HL-60 (cell line): ENCODE results near the gene CERS2.

ENCODE experiments used
- DNase-seq, 2 experiments: peaks; one replicate each; pipeline ENCODE4 v3.0.0-alpha.2; 2010 to 2020; ENCODE audit warnings: low read depth in 1 of 2, low spot score in 1 of 2
- H3K27ac ChIP-seq: fragments of 250-450 bp; sonication (Bioruptor Pico); replicated peaks from 2 replicates; pipeline ENCODE4 v1.5.1; 2020; ENCODE audit warnings: mild to moderate bottlenecking, moderate library complexity
- H3K27me3 ChIP-seq: fragments of 250-450 bp; sonication (Bioruptor Pico); 2 replicates; pipeline ENCODE4 v1.5.1; 2021; ENCODE audit warnings: mild to moderate bottlenecking, moderate library complexity; ENCODE audit not compliant: insufficient read depth, poor library complexity, severe bottlenecking
- H3K4me3 ChIP-seq: replicated peaks from 2 replicates; pipeline ENCODE4 v1.5.1; 2011; ENCODE audit warnings: mild to moderate bottlenecking, control low read depth, low read length; ENCODE audit not compliant: insufficient read depth
- GABPA ChIP-seq: IDR thresholded peaks from 2 replicates; pipeline ENCODE4 v1.6.1; 2012; ENCODE audit warnings: low read depth
- POLR2AphosphoS5 ChIP-seq: IDR thresholded peaks from 2 replicates; pipeline ENCODE4 v1.6.1; 2012; ENCODE audit warnings: low read depth
- SPI1 ChIP-seq: IDR thresholded peaks from 2 replicates; pipeline ENCODE4 v1.6.1; 2012; ENCODE audit warnings: low read depth, mild to moderate bottlenecking, borderline replicate concordance
- long read RNA-seq: library from polyadenylated mRNA; unstranded; transcript quantifications from one replicate; pipeline ENCODE4 v2.0.0, GENCODE V29; 2020
- TF ChIP-seq, protein P1 (sequence below): IDR thresholded peaks from one replicate; pipeline ENCODE4 v1.5.1; 2011; ENCODE audit warnings: low read length, control low read depth, inconsistent platforms; ENCODE audit not compliant: insufficient read depth
- TF ChIP-seq, protein P2 (sequence below): IDR thresholded peaks from 2 replicates; pipeline ENCODE4 v1.6.1; 2012; ENCODE audit warnings: low read depth; ENCODE audit not compliant: insufficient replicate concordance

CERS2 gene, protein sequence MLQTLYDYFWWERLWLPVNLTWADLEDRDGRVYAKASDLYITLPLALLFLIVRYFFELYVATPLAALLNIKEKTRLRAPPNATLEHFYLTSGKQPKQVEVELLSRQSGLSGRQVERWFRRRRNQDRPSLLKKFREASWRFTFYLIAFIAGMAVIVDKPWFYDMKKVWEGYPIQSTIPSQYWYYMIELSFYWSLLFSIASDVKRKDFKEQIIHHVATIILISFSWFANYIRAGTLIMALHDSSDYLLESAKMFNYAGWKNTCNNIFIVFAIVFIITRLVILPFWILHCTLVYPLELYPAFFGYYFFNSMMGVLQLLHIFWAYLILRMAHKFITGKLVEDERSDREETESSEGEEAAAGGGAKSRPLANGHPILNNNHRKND
- long read RNA-seq, transcript CERS2-205 (11 exons, 2,505 nt), result major isoform, 241 of 298 reads
- long read RNA-seq, transcript CERS2-201 (11 exons, 2,544 nt), result minor isoform, 19 of 298 reads
- long read RNA-seq, partial matches to known transcripts, result 18 of 298 reads
- long read RNA-seq, other reads (novel, unspliced or antisense), result 20 of 298 reads

DNA sequence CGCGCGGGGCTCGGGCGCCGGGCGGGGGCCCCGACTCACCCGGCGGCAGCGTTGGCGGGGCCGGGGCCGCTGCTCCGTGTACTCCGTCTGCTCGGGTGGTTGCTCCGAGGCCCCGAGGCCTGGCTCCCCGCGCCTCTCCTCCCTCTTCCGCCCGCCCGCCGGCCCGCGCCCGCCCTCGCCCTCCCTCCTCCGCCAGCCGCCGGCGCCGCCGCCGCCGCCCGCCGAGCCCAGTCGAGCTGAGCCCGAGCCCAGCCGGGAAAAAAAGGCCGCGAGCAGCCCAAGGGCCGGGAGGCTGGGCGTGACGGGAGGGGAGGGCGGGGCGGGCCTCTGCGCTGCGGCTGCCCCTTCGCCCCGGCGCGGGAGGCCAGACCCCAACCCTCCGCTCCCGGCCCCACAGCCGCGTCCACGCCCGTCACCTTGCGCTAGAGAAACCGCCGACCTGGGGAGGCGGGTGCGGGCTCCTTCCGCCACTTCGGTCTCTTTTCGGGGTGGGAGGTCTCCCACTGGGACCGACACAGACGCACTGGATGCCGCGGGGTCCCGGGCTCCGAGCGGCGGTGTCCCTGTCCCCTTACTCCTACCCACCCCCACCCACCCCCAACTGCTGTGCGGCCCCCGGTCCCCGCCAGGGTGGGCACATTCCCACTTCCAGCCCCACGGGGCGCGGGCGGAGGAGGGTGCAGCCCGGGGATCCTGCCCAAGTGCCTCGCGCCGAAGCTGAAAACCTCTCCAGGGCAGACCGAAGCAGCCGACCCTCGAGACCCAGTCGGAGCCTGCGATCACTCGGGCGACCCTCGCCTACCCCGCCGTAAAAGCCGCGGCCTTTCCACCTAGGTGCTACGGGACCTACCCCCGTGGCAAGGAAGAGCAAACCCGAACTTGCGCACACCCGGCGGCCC lies at the start of gene CERS2:
TSS of gene CERS2 (minus strand) at position 256 of the 899 bp plus-strand sequence. CDS start 5,745 bp downstream, outside the sequence.
- Histone ChIP-seq H3K4me3 (peak within 1 kb of the TSS; percentile 89), H3K27me3 (no peaks in the 10 kb centered on the region), H3K27ac (peak within 1 kb of the TSS; percentile 93)
- DNase-seq, result peak; percentile 64 to 74
- TF ChIP-seq GABPA (no peak), POLR2AphosphoS5 (no peak; the same call in 1 of the 2 replicates), SPI1 (no peak)
- TF ChIP-seq, protein P1, sequence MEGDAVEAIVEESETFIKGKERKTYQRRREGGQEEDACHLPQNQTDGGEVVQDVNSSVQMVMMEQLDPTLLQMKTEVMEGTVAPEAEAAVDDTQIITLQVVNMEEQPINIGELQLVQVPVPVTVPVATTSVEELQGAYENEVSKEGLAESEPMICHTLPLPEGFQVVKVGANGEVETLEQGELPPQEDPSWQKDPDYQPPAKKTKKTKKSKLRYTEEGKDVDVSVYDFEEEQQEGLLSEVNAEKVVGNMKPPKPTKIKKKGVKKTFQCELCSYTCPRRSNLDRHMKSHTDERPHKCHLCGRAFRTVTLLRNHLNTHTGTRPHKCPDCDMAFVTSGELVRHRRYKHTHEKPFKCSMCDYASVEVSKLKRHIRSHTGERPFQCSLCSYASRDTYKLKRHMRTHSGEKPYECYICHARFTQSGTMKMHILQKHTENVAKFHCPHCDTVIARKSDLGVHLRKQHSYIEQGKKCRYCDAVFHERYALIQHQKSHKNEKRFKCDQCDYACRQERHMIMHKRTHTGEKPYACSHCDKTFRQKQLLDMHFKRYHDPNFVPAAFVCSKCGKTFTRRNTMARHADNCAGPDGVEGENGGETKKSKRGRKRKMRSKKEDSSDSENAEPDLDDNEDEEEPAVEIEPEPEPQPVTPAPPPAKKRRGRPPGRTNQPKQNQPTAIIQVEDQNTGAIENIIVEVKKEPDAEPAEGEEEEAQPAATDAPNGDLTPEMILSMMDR, result no peak
- TF ChIP-seq, protein P2, sequence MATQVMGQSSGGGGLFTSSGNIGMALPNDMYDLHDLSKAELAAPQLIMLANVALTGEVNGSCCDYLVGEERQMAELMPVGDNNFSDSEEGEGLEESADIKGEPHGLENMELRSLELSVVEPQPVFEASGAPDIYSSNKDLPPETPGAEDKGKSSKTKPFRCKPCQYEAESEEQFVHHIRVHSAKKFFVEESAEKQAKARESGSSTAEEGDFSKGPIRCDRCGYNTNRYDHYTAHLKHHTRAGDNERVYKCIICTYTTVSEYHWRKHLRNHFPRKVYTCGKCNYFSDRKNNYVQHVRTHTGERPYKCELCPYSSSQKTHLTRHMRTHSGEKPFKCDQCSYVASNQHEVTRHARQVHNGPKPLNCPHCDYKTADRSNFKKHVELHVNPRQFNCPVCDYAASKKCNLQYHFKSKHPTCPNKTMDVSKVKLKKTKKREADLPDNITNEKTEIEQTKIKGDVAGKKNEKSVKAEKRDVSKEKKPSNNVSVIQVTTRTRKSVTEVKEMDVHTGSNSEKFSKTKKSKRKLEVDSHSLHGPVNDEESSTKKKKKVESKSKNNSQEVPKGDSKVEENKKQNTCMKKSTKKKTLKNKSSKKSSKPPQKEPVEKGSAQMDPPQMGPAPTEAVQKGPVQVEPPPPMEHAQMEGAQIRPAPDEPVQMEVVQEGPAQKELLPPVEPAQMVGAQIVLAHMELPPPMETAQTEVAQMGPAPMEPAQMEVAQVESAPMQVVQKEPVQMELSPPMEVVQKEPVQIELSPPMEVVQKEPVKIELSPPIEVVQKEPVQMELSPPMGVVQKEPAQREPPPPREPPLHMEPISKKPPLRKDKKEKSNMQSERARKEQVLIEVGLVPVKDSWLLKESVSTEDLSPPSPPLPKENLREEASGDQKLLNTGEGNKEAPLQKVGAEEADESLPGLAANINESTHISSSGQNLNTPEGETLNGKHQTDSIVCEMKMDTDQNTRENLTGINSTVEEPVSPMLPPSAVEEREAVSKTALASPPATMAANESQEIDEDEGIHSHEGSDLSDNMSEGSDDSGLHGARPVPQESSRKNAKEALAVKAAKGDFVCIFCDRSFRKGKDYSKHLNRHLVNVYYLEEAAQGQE, result no peak

DNA sequence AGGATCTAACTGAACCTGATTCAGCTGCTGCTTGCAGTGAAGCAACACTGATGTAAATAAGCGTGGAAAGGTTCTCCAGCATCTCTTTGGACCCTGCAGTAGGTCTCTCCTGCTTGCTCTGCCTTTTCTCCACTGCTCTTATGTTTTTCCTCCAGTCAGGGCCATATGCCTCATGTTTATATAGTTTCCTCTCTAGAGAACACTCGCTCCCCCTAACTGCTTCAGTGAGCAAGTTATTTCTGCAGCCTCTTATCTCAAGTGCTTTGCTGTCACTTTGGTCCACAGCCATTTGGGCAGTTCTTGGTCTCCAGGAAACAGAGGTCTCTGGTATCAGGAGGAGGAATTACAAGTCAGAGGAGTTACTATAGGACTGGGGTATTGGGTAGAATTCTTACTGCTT lies 38.9 kb upstream of the CERS2 start:
- no peak overlapping the region for H3K4me3 ChIP-seq
- H3K27me3 ChIP-seq, result no peaks in the 10 kb centered on the region
- TF ChIP-seq, protein P2, result no peak
- TF ChIP-seq GABPA, result no peak
- TF ChIP-seq POLR2AphosphoS5, result no peak
- TF ChIP-seq, protein P1, result no peak
- no peak for DNase-seq
- no peak overlapping the region for H3K27ac ChIP-seq

DNA sequence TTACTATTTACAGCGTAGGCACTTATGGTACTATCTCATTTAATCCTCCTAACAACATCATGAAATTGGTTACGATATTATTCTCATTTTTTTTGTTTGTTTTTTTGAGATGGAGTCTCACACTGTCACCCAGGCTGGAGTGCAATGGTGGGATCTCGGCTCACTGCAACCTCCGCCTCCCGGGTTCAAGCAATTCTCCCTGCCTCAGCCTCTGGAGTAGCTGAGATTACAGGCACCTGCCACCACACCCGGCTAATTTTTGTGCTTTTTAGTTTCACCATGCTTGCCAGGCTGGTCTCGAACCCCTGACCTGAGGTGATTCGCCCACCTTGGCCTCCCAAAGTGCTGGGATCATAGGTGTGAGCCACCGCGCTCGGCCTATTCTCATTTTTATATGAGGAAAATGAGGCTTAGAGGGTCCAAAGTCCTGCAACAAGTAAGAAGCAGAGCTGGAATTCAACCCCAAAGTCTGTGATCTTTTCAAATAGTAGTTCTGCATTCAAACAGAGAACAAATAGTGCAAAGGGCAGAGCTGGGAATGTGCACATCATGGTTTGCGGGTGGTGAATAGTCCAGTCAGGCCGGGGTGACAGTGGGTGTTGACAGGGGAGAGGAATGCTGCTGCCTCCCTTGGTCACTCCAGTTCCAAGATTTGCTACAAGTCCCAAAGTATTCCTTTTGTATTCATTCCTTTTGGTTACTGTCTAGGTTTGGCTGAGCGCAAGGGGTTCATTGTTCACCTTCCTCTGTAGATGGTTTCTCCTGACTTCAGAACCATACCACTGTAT lies 38.2 kb upstream of the CERS2 start:
- Histone ChIP-seq H3K27me3 (no peaks in the 10 kb centered on the region), H3K27ac (no peak overlapping the region), H3K4me3 (no peak overlapping the region)
- no peak for DNase-seq
- TF ChIP-seq, protein P2, result no peak
- TF ChIP-seq, protein P1, result no peak
- TF ChIP-seq SPI1, result no peak
- no peak for TF ChIP-seq GABPA
- TF ChIP-seq POLR2AphosphoS5, result no peak
